ENCODE data around the gene SLC11A1. TPM values are rescaled to one million over a fixed set of nuclear protein-coding genes. Genes with fewer than 3 reads are reported as not detected.

Gene SLC11A1
- total RNA-seq, 2 donors from 2014 or later, result 122 to 190 TPM

- no peaks in the 10 kb centered on the region for H3K36me3 ChIP-seq
- ATAC-seq (ENCODE audit: insufficient number of reproducible peaks, low FRiP score, low read depth) (no peak), DNase-seq (ENCODE audit: low spot score) (no peak)
- no peaks in the 10 kb centered on the region for H3K9me3 ChIP-seq
- no peak overlapping the region for H3K4me3 ChIP-seq
- H3K27ac ChIP-seq, result no peak overlapping the region
- H3K4me1 ChIP-seq (ENCODE audit: control insufficient read depth in 1 of 2, low read depth in 2 of 2), result no peaks in the 10 kb centered on the region
- H3K27me3 ChIP-seq (replicated peaks; ENCODE audit: insufficient read depth), result no peaks in the 10 kb centered on the region
- no peak for TF ChIP-seq CTCF (IDR thresholded peaks at IDR 0.05)
Measured at GRCh38 chr2:218431878-218432277, 49.8 kb downstream of the SLC11A1 start.

GRCh38 chr2:218432676-218433365 is 50.7 kb downstream of the SLC11A1 start:
- TF ChIP-seq CTCF (IDR thresholded peaks at IDR 0.05), result no peak
- Histone ChIP-seq H3K9me3 (no peaks in the 10 kb centered on the region), H3K4me3 (no peak overlapping the region), H3K27ac (no peak overlapping the region), H3K27me3 (replicated peaks; ENCODE audit: insufficient read depth) (no peaks in the 10 kb centered on the region), H3K36me3 (no peaks in the 10 kb centered on the region), H3K4me1 (ENCODE audit: control insufficient read depth in 1 of 2, low read depth in 2 of 2) (no peaks in the 10 kb centered on the region)
- DNase-seq (ENCODE audit: low spot score), result no peak
- no peak for ATAC-seq (ENCODE audit: insufficient number of reproducible peaks, low FRiP score, low read depth)

GRCh38 chr2:218434456-218434855 is 52.4 kb downstream of the SLC11A1 start:
- Histone ChIP-seq H3K4me1 (ENCODE audit: control insufficient read depth in 1 of 2, low read depth in 2 of 2) (no peaks in the 10 kb centered on the region), H3K36me3 (no peaks in the 10 kb centered on the region), H3K27me3 (replicated peaks; ENCODE audit: insufficient read depth) (no peaks in the 10 kb centered on the region), H3K9me3 (no peaks in the 10 kb centered on the region), H3K27ac (no peak overlapping the region), H3K4me3 (no peak overlapping the region)
- no peak for ATAC-seq (ENCODE audit: insufficient number of reproducible peaks, low FRiP score, low read depth)
- no peak for DNase-seq (ENCODE audit: low spot score)
- TF ChIP-seq CTCF (IDR thresholded peaks at IDR 0.05), result no peak

GRCh38 chr2:218435003-218435982 is 53.2 kb downstream of the SLC11A1 start:
- TF ChIP-seq CTCF (IDR thresholded peaks at IDR 0.05), result no peak
- Histone ChIP-seq H3K27me3 (replicated peaks; ENCODE audit: insufficient read depth) (no peaks in the 10 kb centered on the region), H3K4me1 (ENCODE audit: control insufficient read depth in 1 of 2, low read depth in 2 of 2) (no peaks in the 10 kb centered on the region), H3K4me3 (no peak overlapping the region), H3K9me3 (no peaks in the 10 kb centered on the region), H3K27ac (no peak overlapping the region), H3K36me3 (no peaks in the 10 kb centered on the region)
- DNase-seq (ENCODE audit: low spot score) (no peak), ATAC-seq (ENCODE audit: insufficient number of reproducible peaks, low FRiP score, low read depth) (no peak)

DNA sequence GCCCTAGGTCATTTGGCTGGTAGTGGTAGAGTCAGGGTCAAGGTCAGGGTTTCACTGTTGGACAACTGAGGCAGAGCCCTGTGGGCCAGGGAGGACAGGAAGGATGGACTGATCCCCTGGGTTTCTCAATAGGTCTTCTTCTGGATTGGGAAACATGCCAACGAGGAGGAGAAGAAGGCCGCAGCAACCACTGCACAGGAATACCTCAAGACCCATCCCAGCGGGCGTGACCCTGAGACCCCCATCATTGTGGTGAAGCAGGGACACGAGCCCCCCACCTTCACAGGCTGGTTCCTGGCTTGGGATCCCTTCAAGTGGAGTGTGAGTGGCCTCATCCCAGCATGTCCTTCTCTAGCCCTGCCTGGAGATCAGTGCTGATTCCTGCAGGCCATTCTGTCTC is 54.9 kb downstream of the SLC11A1 start:
- ATAC-seq (ENCODE audit: insufficient number of reproducible peaks, low FRiP score, low read depth), result no peak
- H3K36me3 ChIP-seq, result no peaks in the 10 kb centered on the region

More for the DNA sequence above, 54.9 kb downstream of the SLC11A1 start:
- Histone ChIP-seq H3K9me3 (no peaks in the 10 kb centered on the region), H3K27ac (no peak overlapping the region), H3K4me1 (ENCODE audit: control insufficient read depth in 1 of 2, low read depth in 2 of 2) (no peaks in the 10 kb centered on the region), H3K27me3 (replicated peaks; ENCODE audit: insufficient read depth) (no peaks in the 10 kb centered on the region), H3K4me3 (no peak overlapping the region)
- DNase-seq (ENCODE audit: low spot score), result no peak
- no peak for TF ChIP-seq CTCF (IDR thresholded peaks at IDR 0.05)
